MM.1S (cell line): ENCODE data around the gene STK10.

Source experiments
- DNase-seq: peaks from one replicate; pipeline ENCODE4 v3.0.0-alpha.2; 2015
- H2AFZ ChIP-seq: fragments of 300-600 bp; sonication (generic); 2 replicates; pipeline ENCODE4 v1.6.0; 2016; ENCODE audit warnings: antibody characterized with exemption, low read length
- H3F3A ChIP-seq: fragments of 300-600 bp; sonication (generic); 2 replicates; pipeline ENCODE4 v1.6.1; 2016; ENCODE audit warnings: mild to moderate bottlenecking, antibody characterized with exemption, low read length, moderate library complexity, mixed read lengths; ENCODE audit not compliant: insufficient read depth
- H3K27ac ChIP-seq: fragments of 300-600 bp; sonication (generic); 2 replicates; pipeline ENCODE4 v1.5.1; 2016; ENCODE audit warnings: mild to moderate bottlenecking, low read length
- H3K27me3 ChIP-seq: fragments of 300-600 bp; sonication (generic); replicated peaks from 2 replicates; pipeline ENCODE4 v1.6.0; 2016; ENCODE audit warnings: low read length; ENCODE audit not compliant: insufficient read depth
- H3K36me3 ChIP-seq: fragments of 300-600 bp; sonication (generic); replicated peaks from 2 replicates; pipeline ENCODE4 v1.6.1; 2016; ENCODE audit warnings: mild to moderate bottlenecking, low read length, mixed read lengths; ENCODE audit not compliant: insufficient read depth
- H3K4me1 ChIP-seq: fragments of 300-600 bp; sonication (generic); 2 replicates; pipeline ENCODE4 v1.6.1; 2016; ENCODE audit warnings: low read length, mixed read lengths
- H3K4me2 ChIP-seq: fragments of 300-600 bp; sonication (generic); 2 replicates; pipeline ENCODE4 v1.6.0; 2016; ENCODE audit warnings: low read depth, low read length
- H3K4me3 ChIP-seq: fragments of 300-600 bp; sonication (generic); 2 replicates; pipeline ENCODE4 v1.5.1; 2016; ENCODE audit warnings: low read length, mixed read lengths
- H3K79me2 ChIP-seq: fragments of 300-600 bp; sonication (generic); 2 replicates; pipeline ENCODE4 v1.6.1; 2016; ENCODE audit warnings: mixed run types, low read length, mixed read lengths
- H3K9ac ChIP-seq: fragments of 300-600 bp; sonication (generic); 2 replicates; pipeline ENCODE4 v1.6.1; 2016; ENCODE audit warnings: low read length, mixed read lengths
- H3K9me2 ChIP-seq: fragments of 300-600 bp; sonication (generic); replicated peaks from 2 replicates; pipeline ENCODE4 v1.6.1; 2016; ENCODE audit warnings: mild to moderate bottlenecking, low read length, mixed read lengths; ENCODE audit not compliant: insufficient read depth
- H3K9me3 ChIP-seq: fragments of 300-600 bp; sonication (generic); replicated peaks from 2 replicates; pipeline ENCODE4 v1.6.1; 2016; ENCODE audit warnings: mild to moderate bottlenecking, low read length, mixed read lengths; ENCODE audit not compliant: insufficient read depth
- H4K20me1 ChIP-seq: fragments of 300-600 bp; sonication (generic); 2 replicates; pipeline ENCODE4 v1.6.1; 2016; ENCODE audit warnings: mild to moderate bottlenecking, low read length, moderate library complexity, mixed read lengths; ENCODE audit not compliant: insufficient read depth
- CTCF ChIP-seq: fragments of 300-600 bp; sonication (generic); IDR thresholded peaks from 2 replicates; pipeline ENCODE4 v1.5.1; 2016; ENCODE audit warnings: antibody characterized with exemption, low read length, mixed read lengths
- EZH2 ChIP-seq: fragments of 300-600 bp; sonication (generic); optimal IDR thresholded peaks from 2 replicates; pipeline ENCODE3; 2017; ENCODE audit warnings: low read depth, mild to moderate bottlenecking, antibody characterized with exemption, low read length, mixed read lengths
- EZH2phosphoT487 ChIP-seq: fragments of 300-600 bp; sonication (generic); IDR thresholded peaks from 2 replicates; pipeline ENCODE4 v1.6.1; 2018; ENCODE audit warnings: antibody characterized with exemption, low read length

STK10 gene

GRCh38 chr5:172167895-172168294, 20.1 kb downstream of the STK10 start:
- H3K79me2 ChIP-seq: peaks cover 96% of the 10 kb centered on the region
- TF ChIP-seq EZH2 (no peak), EZH2phosphoT487 (no peak), CTCF (no peak)

GRCh38 chr5:172166030-172166826, 21.8 kb downstream of the STK10 start:
- H3K36me3 ChIP-seq: no peaks in the 10 kb centered on the region; the same call in 1 of the 2 replicates
- H3K27ac ChIP-seq: no peak overlapping the region
- H3K9me2 ChIP-seq: no peaks in the 10 kb centered on the region
- 0 out of 2 replicates have a peak, but pooled peaks cover 6% of the 10 kb centered on the region for H4K20me1 ChIP-seq
- peaks cover 96% of the 10 kb centered on the region for H3K79me2 ChIP-seq
- no peaks in the 10 kb centered on the region for H3F3A ChIP-seq
- no peak for DNase-seq
- H3K27me3 ChIP-seq: no peaks in the 10 kb centered on the region
- H3K4me2 ChIP-seq: no peak overlapping the region
- no peak overlapping the region for H3K9ac ChIP-seq
- no peak overlapping the region for H3K4me3 ChIP-seq
- H3K9me3 ChIP-seq: no peaks in the 10 kb centered on the region
- no peak overlapping the region for H2AFZ ChIP-seq
- H3K4me1 ChIP-seq: no peaks in the 10 kb centered on the region
- TF ChIP-seq EZH2 (no peak), CTCF (no peak), EZH2phosphoT487 (no peak)

More at GRCh38 chr5:172167895-172168294, 20.1 kb downstream of the STK10 start:
- 0 out of 2 replicates have a peak, but pooled peaks cover 4% of the 10 kb centered on the region for H4K20me1 ChIP-seq
- no peaks in the 10 kb centered on the region for H3K4me1 ChIP-seq
- no peaks in the 10 kb centered on the region for H3K9me3 ChIP-seq
- no peak for DNase-seq
- no peaks in the 10 kb centered on the region for H3K9me2 ChIP-seq
- H3K27ac ChIP-seq: no peak overlapping the region
- H3K27me3 ChIP-seq: no peaks in the 10 kb centered on the region
- H3K4me2 ChIP-seq: no peak overlapping the region
- H3K36me3 ChIP-seq: no peaks in the 10 kb centered on the region; the same call in 1 of the 2 replicates
- H2AFZ ChIP-seq: no peak overlapping the region
- no peak overlapping the region for H3K4me3 ChIP-seq
- H3K9ac ChIP-seq: no peak overlapping the region
- no peaks in the 10 kb centered on the region for H3F3A ChIP-seq

GRCh38 chr5:172165465-172165864, 22.6 kb downstream of the STK10 start:
- no peaks in the 10 kb centered on the region for H3K9me3 ChIP-seq
- no peaks in the 10 kb centered on the region for H3K9me2 ChIP-seq
- no peak for DNase-seq
- no peaks in the 10 kb centered on the region for H3F3A ChIP-seq
- no peak overlapping the region for H3K27ac ChIP-seq
- H3K4me3 ChIP-seq: no peak overlapping the region
- TF ChIP-seq EZH2 (no peak), EZH2phosphoT487 (no peak), CTCF (no peak)
- H3K4me2 ChIP-seq: no peak overlapping the region
- no peak overlapping the region for H2AFZ ChIP-seq
- no peaks in the 10 kb centered on the region for H3K27me3 ChIP-seq
- H3K36me3 ChIP-seq: no peaks in the 10 kb centered on the region; the same call in 1 of the 2 replicates
- H3K4me1 ChIP-seq: no peaks in the 10 kb centered on the region
- peaks cover 95% of the 10 kb centered on the region for H3K79me2 ChIP-seq
- H3K9ac ChIP-seq: no peak overlapping the region
- H4K20me1 ChIP-seq: 0 out of 2 replicates have a peak, but pooled peaks cover 6% of the 10 kb centered on the region
